HCT116 (cell line): ENCODE measurements around the gene CD3D. TPM values are rescaled to one million over a fixed set of nuclear protein-coding genes. Genes with fewer than 3 reads are reported as not detected.

ENCODE experiments used
- ATAC-seq: fragments of 200-7000 bp; cut with Tn5 transposase; 2 replicates; pipeline ENCODE4 v1.9.1; 2020; ENCODE audit warnings: mild to moderate bottlenecking, moderate library complexity
- BruUV-seq: library from RNA; stranded (reverse); fragments of 400-500 nt; replicated peaks from 2 replicates; lab custom pipeline; 2021; lab: Mats Ljungman, UMichigan
- CTCF ChIA-PET: fragments of 300-600 bp; sonication (Branson Sonifier 250); formaldehyde crosslinking; loops from one replicate; lab custom pipeline; 2021; ENCODE audit warnings: antibody characterized with exemption; lab: Charles Lee
- POLR2A ChIA-PET: fragments of 300-600, 350-600 bp; sonication (Branson Sonifier 250); formaldehyde crosslinking; loops from one replicate; lab custom pipeline; 2021; ENCODE audit warnings: antibody characterized with exemption; lab: Charles Lee
- RAD21 ChIA-PET, 2 experiments: fragments of 300-600 bp; sonication (Branson Sonifier 250); formaldehyde crosslinking; loops; one replicate each; lab custom pipeline; 2023; ENCODE audit warnings: low total read pairs in 2 of 2; ENCODE audit not compliant: uncharacterized antibody in 2 of 2, unreplicated experiment in 2 of 2, low non-redundant PET in 1 of 2; lab: Charles Lee
- DNase-seq: peaks from one replicate; pipeline ENCODE4 v3.0.0-alpha.2; 2010; ENCODE audit warnings: low read depth, low spot score
- H2AFZ ChIP-seq: fragments of 200-600 bp; shearing (Covaris generic), sonication (generic); 2 replicates; pipeline ENCODE4 v1.6.1; 2017; ENCODE audit warnings: low read depth, mixed run types, mixed read lengths, antibody characterized with exemption, low read length; ENCODE audit not compliant: poor library complexity, severe bottlenecking
- H3K27ac ChIP-seq: 2 replicates; pipeline ENCODE4 v1.5.1; 2012; ENCODE audit warnings: low read depth, low read length
- H3K27me3 ChIP-seq: fragments of 200-600 bp; sonication (generic); 2 replicates; pipeline ENCODE4 v1.6.1; 2016; ENCODE audit warnings: mixed run types, low read length, mixed read lengths; ENCODE audit not compliant: insufficient read depth
- H3K36me3 ChIP-seq, 2 experiments: fragments of 200-500 bp in 1 of 2; fragments of 200-600 bp in 1 of 2; sonication (Bioruptor generic) in 1 of 2; sonication (generic) in 1 of 2; 2 replicates each; pipeline versions ENCODE4 v1.5.1 to v1.6.1; 2014 to 2016; ENCODE audit warnings: low read length in 2 of 2, inconsistent platforms in 1 of 2, mixed read lengths in 1 of 2, mixed run types in 1 of 2; ENCODE audit not compliant: insufficient read depth in 2 of 2, control insufficient read depth in 1 of 2
- H3K4me1 ChIP-seq, 2 experiments: fragments of 200-600 bp in 1 of 2; sonication (generic) in 1 of 2; 2 replicates each; pipeline versions ENCODE4 v1.5.1 to v1.6.1; 2012 to 2017; ENCODE audit warnings: low read length in 2 of 2, inconsistent platforms in 1 of 2, mild to moderate bottlenecking in 1 of 2, mixed read lengths in 1 of 2, mixed run types in 1 of 2, moderate library complexity in 1 of 2; ENCODE audit not compliant: insufficient read depth in 2 of 2, control insufficient read depth in 1 of 2
- H3K4me2 ChIP-seq: fragments of 200-600 bp; sonication (generic); 2 replicates; pipeline ENCODE4 v1.6.1; 2017; ENCODE audit warnings: mixed run types, low read length, mixed read lengths
- H3K4me3 ChIP-seq, 2 experiments: fragments of 200-600 bp in 1 of 2; sonication (generic) in 1 of 2; replicated peaks in 1 of 2; 2 replicates each; pipeline ENCODE4 v1.5.1; 2011 to 2016; ENCODE audit warnings: low read length in 2 of 2, control low read depth in 1 of 2, low read depth in 1 of 2, mild to moderate bottlenecking in 1 of 2, mixed read lengths in 1 of 2, mixed run types in 1 of 2
- H3K79me2 ChIP-seq: fragments of 200-600 bp; sonication (generic); 2 replicates; pipeline ENCODE4 v1.6.1; 2017; ENCODE audit warnings: mild to moderate bottlenecking, mixed run types, low read length, moderate library complexity, mixed read lengths; ENCODE audit not compliant: insufficient read depth
- H3K9ac ChIP-seq: fragments of 200-600 bp; sonication (generic); 2 replicates; pipeline ENCODE4 v1.6.1; 2016; ENCODE audit warnings: low read length, mixed read lengths
- H3K9me2 ChIP-seq: fragments of 200-600 bp; sonication (generic), shearing (Covaris generic); 2 replicates; pipeline ENCODE4 v1.6.1; 2017; ENCODE audit warnings: mixed run types, mild to moderate bottlenecking, moderate library complexity; ENCODE audit not compliant: insufficient read depth
- H3K9me3 ChIP-seq, 2 experiments: fragments of 200-500 bp in 1 of 2; fragments of 200-600 bp in 1 of 2; sonication (Bioruptor generic) in 1 of 2; sonication (generic) in 1 of 2; 2 replicates each; pipeline ENCODE4 v1.6.1; 2014 to 2017; ENCODE audit warnings: low read length in 2 of 2, mixed read lengths in 2 of 2, inconsistent platforms in 1 of 2, low read depth in 1 of 2, mild to moderate bottlenecking in 1 of 2, mixed run types in 1 of 2, moderate library complexity in 1 of 2; ENCODE audit not compliant: control insufficient read depth in 1 of 2, insufficient read depth in 1 of 2
- H4K20me1 ChIP-seq: fragments of 200-600 bp; sonication (generic), shearing (Covaris generic); 2 replicates; pipeline ENCODE4 v1.6.1; 2017; ENCODE audit warnings: mixed run types, mild to moderate bottlenecking, moderate library complexity; ENCODE audit not compliant: insufficient read depth
- EZH2phosphoT487 ChIP-seq: fragments of 200-600 bp; IDR thresholded peaks from 2 replicates; pipeline ENCODE4 v1.6.1; 2018; ENCODE audit warnings: antibody characterized with exemption, borderline replicate concordance
- JUND ChIP-seq: IDR thresholded peaks from 2 replicates; pipeline ENCODE4 v1.6.1; 2012
- MAX ChIP-seq: IDR thresholded peaks from 2 replicates; pipeline ENCODE4 v1.6.1; 2012
- POLR2A ChIP-seq: IDR thresholded peaks from 2 replicates; pipeline ENCODE4 v1.7.0; 2011; ENCODE audit warnings: borderline replicate concordance; ENCODE audit not compliant: insufficient read depth, insufficient read length; ENCODE audit errors: extremely low read depth
- POLR2AphosphoS5 ChIP-seq: IDR thresholded peaks from 2 replicates; pipeline ENCODE4 v1.6.1; 2011; ENCODE audit warnings: mild to moderate bottlenecking, low read depth, low read length, moderate library complexity
- SP1 ChIP-seq: IDR thresholded peaks from 2 replicates; pipeline ENCODE4 v1.6.1; 2012; ENCODE audit warnings: low read depth
- SRF ChIP-seq: IDR thresholded peaks from 2 replicates; pipeline ENCODE4 v1.6.1; 2012; ENCODE audit warnings: low read depth
- ZFX ChIP-seq: fragments of 450-650 bp; IDR thresholded peaks from 2 replicates; pipeline ENCODE4 v1.6.1; 2017
- ZNF274 ChIP-seq: fragments of 200-500 bp; sonication (Bioruptor generic); IDR thresholded peaks from 2 replicates; pipeline ENCODE4 v1.6.1; 2014; ENCODE audit warnings: mild to moderate bottlenecking, low read depth, low read length, inconsistent platforms
- intact Hi-C: fragments of 100-400 bp; cut with micrococcal nuclease; formaldehyde crosslinking; loops from 2 replicates; pipeline ENCODE4 v1.10.0; 2022
- total RNA-seq: library from RNA; stranded (reverse); gene quantifications from one replicate; pipeline ENCODE4 v1.2.1, GENCODE V29; 2021; ENCODE audit not compliant: unreplicated experiment
- TF ChIP-seq, protein P1 (sequence below): IDR thresholded peaks from 2 replicates; pipeline ENCODE4 v1.6.1; 2012; ENCODE audit warnings: low read depth
- TF ChIP-seq, protein P2 (sequence below): IDR thresholded peaks from 2 replicates; pipeline ENCODE4 v1.6.1; 2012
- TF ChIP-seq, protein P3 (sequence below): IDR thresholded peaks from 2 replicates; pipeline ENCODE4 v1.6.1; 2011; ENCODE audit warnings: mild to moderate bottlenecking, low read length, moderate library complexity; ENCODE audit not compliant: insufficient replicate concordance; ENCODE audit errors: extremely low read depth

Gene CD3D
- total RNA-seq, 1 experiment from 2014 or later: 1.0 TPM

DNA sequence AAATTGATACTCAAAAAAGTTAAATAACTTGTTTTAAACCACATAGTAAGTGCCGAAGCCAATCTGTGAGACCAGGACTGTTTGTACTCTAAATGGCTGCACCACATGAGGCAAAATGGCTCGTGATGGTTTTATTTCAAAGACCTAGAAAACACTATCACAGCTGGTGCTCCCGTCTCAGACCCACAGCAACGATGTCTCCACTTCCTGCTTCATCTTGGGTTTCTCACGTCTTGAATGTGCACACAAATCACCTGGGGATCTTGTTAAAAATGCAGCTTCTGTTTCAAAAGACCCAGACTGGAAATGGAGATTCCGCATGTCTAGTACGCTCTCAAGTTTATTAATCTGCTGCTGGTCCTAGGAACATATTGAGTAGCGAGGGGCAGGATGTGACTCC lies 36.8 kb downstream of the CD3D start:
- no peaks in the 10 kb centered on the region for H3K4me1 ChIP-seq
- H3K27me3 ChIP-seq: peaks cover 17% of the 10 kb centered on the region; the same call in 1 of the 2 replicates
- no peak overlapping the region for H3K4me2 ChIP-seq
- H3K9me2 ChIP-seq: no peaks in the 10 kb centered on the region
- TF ChIP-seq POLR2AphosphoS5 (no peak), EZH2phosphoT487 (no peak), ZFX (no peak), ZNF274 (no peak), SP1 (no peak), MAX (no peak), SRF (no peak), JUND (no peak), POLR2A (no peak)
- TF ChIP-seq, protein P1, sequence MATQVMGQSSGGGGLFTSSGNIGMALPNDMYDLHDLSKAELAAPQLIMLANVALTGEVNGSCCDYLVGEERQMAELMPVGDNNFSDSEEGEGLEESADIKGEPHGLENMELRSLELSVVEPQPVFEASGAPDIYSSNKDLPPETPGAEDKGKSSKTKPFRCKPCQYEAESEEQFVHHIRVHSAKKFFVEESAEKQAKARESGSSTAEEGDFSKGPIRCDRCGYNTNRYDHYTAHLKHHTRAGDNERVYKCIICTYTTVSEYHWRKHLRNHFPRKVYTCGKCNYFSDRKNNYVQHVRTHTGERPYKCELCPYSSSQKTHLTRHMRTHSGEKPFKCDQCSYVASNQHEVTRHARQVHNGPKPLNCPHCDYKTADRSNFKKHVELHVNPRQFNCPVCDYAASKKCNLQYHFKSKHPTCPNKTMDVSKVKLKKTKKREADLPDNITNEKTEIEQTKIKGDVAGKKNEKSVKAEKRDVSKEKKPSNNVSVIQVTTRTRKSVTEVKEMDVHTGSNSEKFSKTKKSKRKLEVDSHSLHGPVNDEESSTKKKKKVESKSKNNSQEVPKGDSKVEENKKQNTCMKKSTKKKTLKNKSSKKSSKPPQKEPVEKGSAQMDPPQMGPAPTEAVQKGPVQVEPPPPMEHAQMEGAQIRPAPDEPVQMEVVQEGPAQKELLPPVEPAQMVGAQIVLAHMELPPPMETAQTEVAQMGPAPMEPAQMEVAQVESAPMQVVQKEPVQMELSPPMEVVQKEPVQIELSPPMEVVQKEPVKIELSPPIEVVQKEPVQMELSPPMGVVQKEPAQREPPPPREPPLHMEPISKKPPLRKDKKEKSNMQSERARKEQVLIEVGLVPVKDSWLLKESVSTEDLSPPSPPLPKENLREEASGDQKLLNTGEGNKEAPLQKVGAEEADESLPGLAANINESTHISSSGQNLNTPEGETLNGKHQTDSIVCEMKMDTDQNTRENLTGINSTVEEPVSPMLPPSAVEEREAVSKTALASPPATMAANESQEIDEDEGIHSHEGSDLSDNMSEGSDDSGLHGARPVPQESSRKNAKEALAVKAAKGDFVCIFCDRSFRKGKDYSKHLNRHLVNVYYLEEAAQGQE: no peak
- TF ChIP-seq, protein P2, sequence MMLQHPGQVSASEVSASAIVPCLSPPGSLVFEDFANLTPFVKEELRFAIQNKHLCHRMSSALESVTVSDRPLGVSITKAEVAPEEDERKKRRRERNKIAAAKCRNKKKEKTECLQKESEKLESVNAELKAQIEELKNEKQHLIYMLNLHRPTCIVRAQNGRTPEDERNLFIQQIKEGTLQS: no peak
- TF ChIP-seq, protein P3, sequence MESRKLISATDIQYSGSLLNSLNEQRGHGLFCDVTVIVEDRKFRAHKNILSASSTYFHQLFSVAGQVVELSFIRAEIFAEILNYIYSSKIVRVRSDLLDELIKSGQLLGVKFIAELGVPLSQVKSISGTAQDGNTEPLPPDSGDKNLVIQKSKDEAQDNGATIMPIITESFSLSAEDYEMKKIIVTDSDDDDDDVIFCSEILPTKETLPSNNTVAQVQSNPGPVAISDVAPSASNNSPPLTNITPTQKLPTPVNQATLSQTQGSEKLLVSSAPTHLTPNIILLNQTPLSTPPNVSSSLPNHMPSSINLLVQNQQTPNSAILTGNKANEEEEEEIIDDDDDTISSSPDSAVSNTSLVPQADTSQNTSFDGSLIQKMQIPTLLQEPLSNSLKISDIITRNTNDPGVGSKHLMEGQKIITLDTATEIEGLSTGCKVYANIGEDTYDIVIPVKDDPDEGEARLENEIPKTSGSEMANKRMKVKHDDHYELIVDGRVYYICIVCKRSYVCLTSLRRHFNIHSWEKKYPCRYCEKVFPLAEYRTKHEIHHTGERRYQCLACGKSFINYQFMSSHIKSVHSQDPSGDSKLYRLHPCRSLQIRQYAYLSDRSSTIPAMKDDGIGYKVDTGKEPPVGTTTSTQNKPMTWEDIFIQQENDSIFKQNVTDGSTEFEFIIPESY: no peak
- intact Hi-C loops: no loop called here
- no peak for ATAC-seq
- no peaks in the 10 kb centered on the region for H3K36me3 ChIP-seq
- H3K79me2 ChIP-seq: no peaks in the 10 kb centered on the region
- no peaks in the 10 kb centered on the region for H3K9me3 ChIP-seq
- H2AFZ ChIP-seq: no peak overlapping the region
- no peak overlapping the region for H3K9ac ChIP-seq
- RAD21 ChIA-PET: no interaction called here
- BruUV-seq: no TSS peak
- CTCF ChIA-PET: interaction anchor here (2.2 kb wide), 1 partner anchor 10 kb away, joined by 6 read pairs; no protein-coding TSS in a partner anchor
- no peak overlapping the region for H3K27ac ChIP-seq
- DNase-seq: no peak
- H3K4me3 ChIP-seq: no peak overlapping the region
- POLR2A ChIA-PET: no interaction called here
- no peaks in the 10 kb centered on the region for H4K20me1 ChIP-seq
